ENCODE results near the gene FBN2. TPM values are rescaled to one million over a fixed set of nuclear protein-coding genes. Genes with fewer than 3 reads are reported as not detected.

Gene FBN2
- total RNA-seq, 1 donor from 2014 or later = not detected

DNA sequence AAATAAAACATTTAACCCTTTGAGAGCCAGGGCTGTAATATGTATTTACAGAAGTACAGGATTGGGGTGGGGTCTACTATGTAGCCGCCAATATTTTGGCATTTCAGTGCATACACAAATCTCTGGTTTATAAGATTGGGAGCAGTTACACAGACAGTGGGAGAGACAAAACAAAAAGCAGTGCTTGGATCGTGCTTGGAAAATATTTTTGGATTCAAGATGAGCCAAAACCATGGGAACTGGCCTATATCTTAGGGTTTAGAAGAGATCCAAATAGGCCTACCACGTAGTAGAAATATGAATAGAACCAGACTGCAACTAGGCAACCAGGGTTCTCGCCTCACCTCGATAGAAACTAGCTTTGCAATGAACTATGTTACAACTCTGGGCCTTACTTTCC, 284.9 kb downstream of the FBN2 start:
- Mint-ChIP-seq H3K27ac (no peak overlapping the region), H3K27me3 (ENCODE audit: insufficient read depth) (no peaks in the 10 kb centered on the region), H3K9me3 (no peaks in the 10 kb centered on the region), H3K4me3 (no peak overlapping the region), H3K36me3 (ENCODE audit: low read depth) (no peaks in the 10 kb centered on the region), H3K4me1 (ENCODE audit: low read depth) (no peaks in the 10 kb centered on the region)
- no peak for DNase-seq (ENCODE audit: low spot score)
- intact Hi-C loops (cut with micrococcal nuclease) = no loop called here

DNA sequence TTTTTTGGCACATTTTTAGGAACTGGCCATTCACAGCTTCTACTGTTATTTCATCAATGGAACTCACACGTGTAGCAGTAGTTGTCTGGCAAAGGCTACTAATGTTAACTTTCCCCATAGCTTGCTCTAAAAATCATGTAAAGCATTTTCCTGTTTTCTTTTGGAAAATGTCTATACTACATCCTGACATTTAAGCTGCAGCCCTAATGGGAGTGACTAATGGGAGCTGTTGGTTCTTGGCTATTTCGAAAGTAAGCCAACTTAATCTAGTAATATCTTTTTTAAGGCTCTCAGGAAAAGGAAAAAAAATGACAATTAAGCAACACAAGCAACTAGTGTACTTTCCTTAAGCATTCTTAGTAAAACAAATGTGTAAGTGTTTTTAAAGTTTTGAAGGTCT, 285.3 kb downstream of the FBN2 start:
- Mint-ChIP-seq H3K36me3 (ENCODE audit: low read depth) (no peaks in the 10 kb centered on the region), H3K9me3 (no peaks in the 10 kb centered on the region), H3K27me3 (ENCODE audit: insufficient read depth) (no peaks in the 10 kb centered on the region), H3K27ac (no peak overlapping the region), H3K4me3 (no peak overlapping the region), H3K4me1 (ENCODE audit: low read depth) (no peaks in the 10 kb centered on the region)
- intact Hi-C loops (cut with micrococcal nuclease) = no loop called here
- no peak for DNase-seq (ENCODE audit: low spot score)

- no peaks in the 10 kb centered on the region for H3K4me1 Mint-ChIP-seq (ENCODE audit: low read depth)
- no peak overlapping the region for H3K4me3 Mint-ChIP-seq
- H3K36me3 Mint-ChIP-seq (ENCODE audit: low read depth) = no peaks in the 10 kb centered on the region
- no peak for DNase-seq (ENCODE audit: low spot score)
- intact Hi-C loops (cut with micrococcal nuclease) = no loop called here
- H3K27me3 Mint-ChIP-seq (ENCODE audit: insufficient read depth) = no peaks in the 10 kb centered on the region
- no peaks in the 10 kb centered on the region for H3K9me3 Mint-ChIP-seq
- no peak overlapping the region for H3K27ac Mint-ChIP-seq
Measured at GRCh38 chr5:128252196-128252595, 285.8 kb downstream of the FBN2 start.

DNA sequence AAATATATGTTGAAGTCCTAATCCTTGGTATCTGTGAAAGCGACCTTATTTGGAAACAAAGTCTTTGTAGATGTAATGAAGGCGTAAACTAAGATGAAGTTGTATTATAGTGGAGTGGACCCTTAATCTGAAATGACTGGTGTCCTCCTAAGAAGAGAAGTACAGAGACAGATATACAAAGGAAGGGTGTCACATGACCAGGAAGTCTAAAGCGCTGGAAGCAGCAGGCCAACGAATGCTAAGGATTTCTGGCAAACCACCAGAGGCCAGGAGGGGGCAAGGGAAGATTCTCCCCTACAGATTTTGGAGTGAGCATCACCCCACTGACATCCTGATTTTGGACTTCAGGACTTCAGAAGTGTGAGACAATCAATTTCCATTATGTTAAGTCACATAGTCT, 292.1 kb downstream of the FBN2 start:
- no peaks in the 10 kb centered on the region for H3K27me3 Mint-ChIP-seq (ENCODE audit: insufficient read depth)

DNA sequence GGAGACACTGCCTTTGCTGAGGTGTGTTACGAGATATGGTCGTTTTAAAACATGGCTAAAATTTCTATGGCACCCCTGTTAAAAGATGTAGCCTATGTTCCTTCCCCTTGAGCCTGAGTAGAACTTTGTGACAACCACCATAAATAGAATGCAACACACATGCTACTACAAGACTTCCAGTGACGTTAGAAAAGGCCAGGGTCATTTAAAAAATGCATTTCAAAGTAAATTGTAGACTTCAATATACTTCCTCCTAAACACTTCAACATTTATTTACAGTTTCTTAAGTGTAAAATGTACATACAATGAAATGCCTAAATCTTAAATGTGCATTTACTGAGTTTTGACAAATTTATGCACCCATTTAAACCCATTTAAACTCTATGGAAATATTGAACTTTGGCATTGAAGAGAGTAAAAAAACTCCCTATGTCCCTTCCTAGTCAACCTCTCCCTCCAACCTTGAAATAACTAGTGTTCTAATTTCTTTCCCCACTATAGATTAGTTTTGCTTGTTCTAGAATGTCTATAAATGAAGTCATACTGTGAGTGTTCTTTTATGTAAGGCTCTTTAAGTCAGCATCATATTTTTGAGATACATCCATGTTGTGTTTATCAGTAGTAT, 294.0 kb downstream of the FBN2 start:
- no peaks in the 10 kb centered on the region for H3K9me3 Mint-ChIP-seq
- H3K36me3 Mint-ChIP-seq (ENCODE audit: low read depth) = no peaks in the 10 kb centered on the region
- H3K27ac Mint-ChIP-seq = no peak overlapping the region
- no peak for DNase-seq (ENCODE audit: low spot score)
- H3K27me3 Mint-ChIP-seq (ENCODE audit: insufficient read depth) = peaks cover 1% of the 10 kb centered on the region
- no peaks in the 10 kb centered on the region for H3K4me1 Mint-ChIP-seq (ENCODE audit: low read depth)
- intact Hi-C loops (cut with micrococcal nuclease) = no loop called here
- H3K4me3 Mint-ChIP-seq = no peak overlapping the region

More for the DNA sequence above, 292.1 kb downstream of the FBN2 start:
- intact Hi-C loops (cut with micrococcal nuclease) = no loop called here
- H3K4me3 Mint-ChIP-seq = no peak overlapping the region
- DNase-seq (ENCODE audit: low spot score) = no peak
- H3K36me3 Mint-ChIP-seq (ENCODE audit: low read depth) = no peaks in the 10 kb centered on the region
- no peaks in the 10 kb centered on the region for H3K4me1 Mint-ChIP-seq (ENCODE audit: low read depth)
- no peak overlapping the region for H3K27ac Mint-ChIP-seq
- no peaks in the 10 kb centered on the region for H3K9me3 Mint-ChIP-seq

- Mint-ChIP-seq H3K4me3 (no peak overlapping the region), H3K27me3 (ENCODE audit: insufficient read depth) (peaks cover 8% of the 10 kb centered on the region), H3K4me1 (ENCODE audit: low read depth) (no peaks in the 10 kb centered on the region), H3K36me3 (ENCODE audit: low read depth) (no peaks in the 10 kb centered on the region), H3K9me3 (no peaks in the 10 kb centered on the region), H3K27ac (no peak overlapping the region)
- no peak for DNase-seq (ENCODE audit: low spot score)
- intact Hi-C loops (cut with micrococcal nuclease) = no loop called here
Measured at GRCh38 chr5:128241051-128241695, 296.9 kb downstream of the FBN2 start.

GRCh38 chr5:128237546-128237945, 300.5 kb downstream of the FBN2 start:
- intact Hi-C loops (cut with micrococcal nuclease) = no loop called here
- H3K4me1 Mint-ChIP-seq (ENCODE audit: low read depth) = no peaks in the 10 kb centered on the region
- H3K9me3 Mint-ChIP-seq = no peaks in the 10 kb centered on the region
- no peaks in the 10 kb centered on the region for H3K36me3 Mint-ChIP-seq (ENCODE audit: low read depth)
- DNase-seq (ENCODE audit: low spot score) = no peak
- no peak overlapping the region for H3K4me3 Mint-ChIP-seq
- H3K27ac Mint-ChIP-seq = no peak overlapping the region
- peaks cover 8% of the 10 kb centered on the region for H3K27me3 Mint-ChIP-seq (ENCODE audit: insufficient read depth)

DNA sequence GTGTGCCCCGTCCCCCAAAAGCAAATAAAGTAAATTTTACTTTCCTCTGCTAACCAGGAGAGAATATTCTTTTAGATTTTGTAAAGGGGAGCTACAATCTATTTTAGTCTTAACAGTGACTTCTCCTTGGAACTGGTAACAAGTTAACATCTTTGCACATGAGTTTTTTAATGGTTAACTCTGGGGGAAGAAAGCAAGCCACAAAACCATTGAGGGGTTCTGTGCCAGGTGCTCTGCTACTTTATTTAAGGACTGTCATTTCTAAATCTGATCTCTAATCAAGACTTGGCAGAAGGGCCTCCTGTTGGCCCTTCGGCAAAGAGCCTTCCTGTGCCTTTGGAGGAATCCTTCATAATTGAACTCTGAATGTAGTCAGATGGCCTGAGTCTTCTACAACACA, 301.0 kb downstream of the FBN2 start:
- Mint-ChIP-seq H3K4me3 (no peak overlapping the region), H3K36me3 (ENCODE audit: low read depth) (no peaks in the 10 kb centered on the region), H3K9me3 (no peaks in the 10 kb centered on the region), H3K4me1 (ENCODE audit: low read depth) (no peaks in the 10 kb centered on the region), H3K27ac (no peak overlapping the region), H3K27me3 (ENCODE audit: insufficient read depth) (peaks cover 8% of the 10 kb centered on the region)
- intact Hi-C loops (cut with micrococcal nuclease) = no loop called here
- no peak for DNase-seq (ENCODE audit: low spot score)

- peaks cover 8% of the 10 kb centered on the region for H3K27me3 Mint-ChIP-seq (ENCODE audit: insufficient read depth)
- no peak overlapping the region for H3K27ac Mint-ChIP-seq
- no peak overlapping the region for H3K4me3 Mint-ChIP-seq
- DNase-seq (ENCODE audit: low spot score) = no peak
- intact Hi-C loops (cut with micrococcal nuclease) = no loop called here
- H3K4me1 Mint-ChIP-seq (ENCODE audit: low read depth) = no peaks in the 10 kb centered on the region
- H3K36me3 Mint-ChIP-seq (ENCODE audit: low read depth) = no peaks in the 10 kb centered on the region
- no peaks in the 10 kb centered on the region for H3K9me3 Mint-ChIP-seq
Measured at GRCh38 chr5:128236334-128236733, 301.7 kb downstream of the FBN2 start.

DNA sequence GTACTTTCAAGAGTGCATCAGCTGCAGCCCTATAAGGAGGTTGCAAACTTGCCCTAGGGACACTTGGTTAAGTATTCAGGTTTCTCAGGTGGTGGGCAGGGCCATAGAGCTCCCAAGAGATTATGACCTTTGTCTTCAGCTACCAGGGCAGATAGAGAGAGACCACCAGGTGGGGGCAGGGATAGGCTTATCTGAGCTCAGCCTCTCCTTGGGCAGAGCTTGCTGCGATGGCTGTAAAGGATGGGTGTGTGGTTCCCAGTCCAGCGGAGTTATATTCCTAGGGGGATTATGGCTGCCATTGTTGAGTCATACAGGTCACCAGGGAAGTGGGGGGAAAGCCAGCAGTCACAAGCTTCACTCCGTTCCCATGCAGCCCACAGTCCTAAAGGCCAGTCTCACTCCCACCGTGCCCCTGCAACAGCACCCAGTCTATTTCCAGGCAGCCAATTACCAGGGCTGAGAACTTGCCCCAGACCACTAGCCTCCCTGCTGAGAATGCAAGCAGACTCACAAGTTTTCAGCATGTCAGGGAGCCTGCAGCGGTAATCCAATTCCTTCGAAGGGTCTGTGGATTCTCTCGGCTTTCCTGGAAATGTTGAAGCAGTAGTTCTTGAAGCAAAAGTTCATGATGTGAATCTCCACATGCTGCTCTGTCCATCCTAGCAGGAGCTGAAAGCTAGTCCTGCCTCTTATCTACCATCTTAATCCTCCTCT, 303.0 kb downstream of the FBN2 start:
- Mint-ChIP-seq H3K4me1 (ENCODE audit: low read depth) (no peaks in the 10 kb centered on the region), H3K9me3 (no peaks in the 10 kb centered on the region), H3K36me3 (ENCODE audit: low read depth) (no peaks in the 10 kb centered on the region), H3K4me3 (no peak overlapping the region), H3K27ac (no peak overlapping the region), H3K27me3 (ENCODE audit: insufficient read depth) (peaks cover 8% of the 10 kb centered on the region)
- intact Hi-C loops (cut with micrococcal nuclease) = no loop called here
- DNase-seq (ENCODE audit: low spot score) = no peak

GRCh38 chr5:128228521-128228920, 309.5 kb downstream of the FBN2 start:
- DNase-seq (ENCODE audit: low spot score) = no peak
- intact Hi-C loops (cut with micrococcal nuclease) = no loop called here
- Mint-ChIP-seq H3K9me3 (no peaks in the 10 kb centered on the region), H3K4me3 (no peak overlapping the region), H3K36me3 (ENCODE audit: low read depth) (no peaks in the 10 kb centered on the region), H3K27me3 (ENCODE audit: insufficient read depth) (peaks cover 1% of the 10 kb centered on the region), H3K27ac (no peak overlapping the region), H3K4me1 (ENCODE audit: low read depth) (no peaks in the 10 kb centered on the region)

GRCh38 chr5:128228008-128228407, 310.0 kb downstream of the FBN2 start:
- Mint-ChIP-seq H3K36me3 (ENCODE audit: low read depth) (no peaks in the 10 kb centered on the region), H3K27me3 (ENCODE audit: insufficient read depth) (peaks cover 3% of the 10 kb centered on the region), H3K4me1 (ENCODE audit: low read depth) (no peaks in the 10 kb centered on the region), H3K9me3 (no peaks in the 10 kb centered on the region), H3K4me3 (no peak overlapping the region), H3K27ac (no peak overlapping the region)
- intact Hi-C loops (cut with micrococcal nuclease) = no loop called here
- DNase-seq (ENCODE audit: low spot score) = no peak

- no peak overlapping the region for H3K27ac Mint-ChIP-seq
- no peak overlapping the region for H3K4me3 Mint-ChIP-seq
- intact Hi-C loops (cut with micrococcal nuclease) = no loop called here
- no peaks in the 10 kb centered on the region for H3K36me3 Mint-ChIP-seq (ENCODE audit: low read depth)
- H3K9me3 Mint-ChIP-seq = no peaks in the 10 kb centered on the region
- H3K27me3 Mint-ChIP-seq (ENCODE audit: insufficient read depth) = peaks cover 6% of the 10 kb centered on the region
- no peak for DNase-seq (ENCODE audit: low spot score)
- H3K4me1 Mint-ChIP-seq (ENCODE audit: low read depth) = no peaks in the 10 kb centered on the region
Measured at GRCh38 chr5:128225245-128226030, 312.6 kb downstream of the FBN2 start.

All from activated T-helper 1 cell treated with anti-CD3 and anti-CD28 coated beads, Interleukin-12 subunit alpha, Interleukin-12 subunit beta, Interleukin-2, Interleukin-4 antibody, amounts not matched to agents 30 ng/mL and 10 ng/mL and 1 ng/mL, durations not matched to agents 14 hours and 24 hours and 36 hours (primary cell).